ENCODE results near the gene PTPRG.

PTPRG gene

DNA sequence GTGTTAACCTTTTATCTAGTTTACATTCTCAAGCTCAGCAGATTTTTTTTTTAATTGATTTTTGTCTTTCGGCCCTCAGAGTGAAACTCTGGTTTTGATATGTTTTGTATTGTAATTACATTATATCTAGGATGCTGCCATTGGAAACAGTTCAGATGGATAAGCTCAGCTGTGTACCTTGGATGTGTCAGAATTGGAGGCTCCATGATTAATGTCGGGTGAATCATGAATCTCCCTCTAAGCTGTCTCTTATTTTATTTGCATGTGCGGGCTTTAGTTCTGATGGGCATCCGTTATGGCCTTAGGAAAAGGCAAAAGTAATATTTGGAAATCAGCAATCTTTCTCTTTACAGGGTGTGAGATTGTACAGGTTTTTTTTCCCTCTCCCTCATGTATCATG, 4.2 kb downstream of the PTPRG start:
- Histone ChIP-seq H3K27ac (ENCODE audit: poor library complexity, severe bottlenecking) (no peak overlapping the region), H3K36me3 (ENCODE audit: low read depth) (no peaks in the 10 kb centered on the region), H3K9me3 (ENCODE audit: severe bottlenecking) (no peaks in the 10 kb centered on the region), H3K4me3 (ENCODE audit: severe bottlenecking) (no peak overlapping the region), H3K4me1 (ENCODE audit: insufficient read depth, poor library complexity, severe bottlenecking) (no peaks in the 10 kb centered on the region), H3K27me3 (ENCODE audit: insufficient read depth, poor library complexity, severe bottlenecking) (no peaks in the 10 kb centered on the region)
- no peak for DNase-seq (ENCODE audit: low spot score)
- ATAC-seq (ENCODE audit: low read depth): no peak
- TF ChIP-seq, protein P1, sequence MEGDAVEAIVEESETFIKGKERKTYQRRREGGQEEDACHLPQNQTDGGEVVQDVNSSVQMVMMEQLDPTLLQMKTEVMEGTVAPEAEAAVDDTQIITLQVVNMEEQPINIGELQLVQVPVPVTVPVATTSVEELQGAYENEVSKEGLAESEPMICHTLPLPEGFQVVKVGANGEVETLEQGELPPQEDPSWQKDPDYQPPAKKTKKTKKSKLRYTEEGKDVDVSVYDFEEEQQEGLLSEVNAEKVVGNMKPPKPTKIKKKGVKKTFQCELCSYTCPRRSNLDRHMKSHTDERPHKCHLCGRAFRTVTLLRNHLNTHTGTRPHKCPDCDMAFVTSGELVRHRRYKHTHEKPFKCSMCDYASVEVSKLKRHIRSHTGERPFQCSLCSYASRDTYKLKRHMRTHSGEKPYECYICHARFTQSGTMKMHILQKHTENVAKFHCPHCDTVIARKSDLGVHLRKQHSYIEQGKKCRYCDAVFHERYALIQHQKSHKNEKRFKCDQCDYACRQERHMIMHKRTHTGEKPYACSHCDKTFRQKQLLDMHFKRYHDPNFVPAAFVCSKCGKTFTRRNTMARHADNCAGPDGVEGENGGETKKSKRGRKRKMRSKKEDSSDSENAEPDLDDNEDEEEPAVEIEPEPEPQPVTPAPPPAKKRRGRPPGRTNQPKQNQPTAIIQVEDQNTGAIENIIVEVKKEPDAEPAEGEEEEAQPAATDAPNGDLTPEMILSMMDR (IDR thresholded peaks at IDR 0.05; ENCODE audit: poor library complexity, severe bottlenecking): no peak

DNA sequence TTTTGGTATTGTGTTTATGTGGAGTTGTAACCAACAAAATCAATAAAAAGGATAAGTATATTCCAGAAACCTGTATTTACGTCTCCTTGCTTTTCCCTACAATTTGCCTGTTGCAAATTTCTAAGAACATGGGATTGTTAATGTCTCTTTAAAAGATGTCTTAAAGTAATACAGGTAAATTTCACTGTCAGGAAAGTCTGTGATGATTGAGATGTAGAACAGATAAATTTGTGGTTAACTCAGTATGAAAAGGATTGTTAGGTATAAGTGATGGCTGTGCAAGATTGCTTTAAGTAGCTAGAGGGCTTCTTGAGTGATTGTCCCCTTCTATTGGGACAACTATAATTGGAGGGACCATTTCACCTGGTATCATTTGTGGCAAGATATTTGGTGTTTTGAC, 6.8 kb downstream of the PTPRG start:
- no peaks in the 10 kb centered on the region for H3K4me1 ChIP-seq (ENCODE audit: insufficient read depth, poor library complexity, severe bottlenecking)
- DNase-seq (ENCODE audit: low spot score) (no peak), ATAC-seq (ENCODE audit: low read depth) (no peak)
- no peaks in the 10 kb centered on the region for H3K36me3 ChIP-seq (ENCODE audit: low read depth)
- no peaks in the 10 kb centered on the region for H3K27me3 ChIP-seq (ENCODE audit: insufficient read depth, poor library complexity, severe bottlenecking)
- TF ChIP-seq, protein P1 (IDR thresholded peaks at IDR 0.05; ENCODE audit: poor library complexity, severe bottlenecking): no peak
- no peaks in the 10 kb centered on the region for H3K9me3 ChIP-seq (ENCODE audit: severe bottlenecking)
- H3K4me3 ChIP-seq (ENCODE audit: severe bottlenecking): no peak overlapping the region
- H3K27ac ChIP-seq (ENCODE audit: poor library complexity, severe bottlenecking): no peak overlapping the region

DNA sequence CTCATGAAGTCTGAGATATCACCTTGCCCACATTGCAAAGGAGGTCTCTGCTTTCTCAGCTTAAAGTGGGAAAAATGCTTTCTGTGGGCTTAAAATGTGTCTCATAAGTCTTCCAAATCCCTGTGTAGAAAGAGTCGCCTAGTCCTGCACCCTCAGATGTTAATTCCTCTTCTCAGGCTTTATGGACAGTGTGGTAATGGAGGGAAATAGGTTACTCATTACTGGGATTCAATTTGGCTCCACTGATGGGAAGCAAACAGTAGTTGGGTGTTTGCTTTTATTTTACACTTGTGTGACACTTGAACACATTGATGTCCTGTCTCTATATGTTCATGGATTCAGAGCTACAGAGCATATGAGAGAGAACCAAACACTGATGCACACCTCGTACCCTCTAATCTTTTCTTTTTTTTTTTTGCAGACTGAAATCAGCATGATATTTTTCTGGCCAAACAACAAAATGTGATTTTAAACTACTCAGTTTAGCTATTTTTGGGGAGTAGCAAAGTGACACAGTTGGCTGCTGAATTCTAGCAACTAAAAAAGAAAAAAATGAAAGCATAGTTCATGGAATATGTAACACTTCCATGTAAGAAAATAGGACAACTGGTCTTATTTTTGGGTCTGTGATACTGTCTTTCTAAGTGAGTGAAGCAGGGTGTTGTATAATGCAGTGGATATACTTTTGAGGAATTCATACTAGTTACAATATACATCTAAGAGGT, 8.6 kb downstream of the PTPRG start:
- H3K27ac ChIP-seq (ENCODE audit: poor library complexity, severe bottlenecking): no peak overlapping the region
- TF ChIP-seq, protein P1 (IDR thresholded peaks at IDR 0.05; ENCODE audit: poor library complexity, severe bottlenecking): no peak
- H3K36me3 ChIP-seq (ENCODE audit: low read depth): no peaks in the 10 kb centered on the region
- no peaks in the 10 kb centered on the region for H3K9me3 ChIP-seq (ENCODE audit: severe bottlenecking)
- peaks cover 4% of the 10 kb centered on the region for H3K4me1 ChIP-seq (ENCODE audit: insufficient read depth, poor library complexity, severe bottlenecking)
- H3K27me3 ChIP-seq (ENCODE audit: insufficient read depth, poor library complexity, severe bottlenecking): no peaks in the 10 kb centered on the region
- ATAC-seq (ENCODE audit: low read depth) (no peak), DNase-seq (ENCODE audit: low spot score) (no peak)
- H3K4me3 ChIP-seq (ENCODE audit: severe bottlenecking): no peak overlapping the region

DNA sequence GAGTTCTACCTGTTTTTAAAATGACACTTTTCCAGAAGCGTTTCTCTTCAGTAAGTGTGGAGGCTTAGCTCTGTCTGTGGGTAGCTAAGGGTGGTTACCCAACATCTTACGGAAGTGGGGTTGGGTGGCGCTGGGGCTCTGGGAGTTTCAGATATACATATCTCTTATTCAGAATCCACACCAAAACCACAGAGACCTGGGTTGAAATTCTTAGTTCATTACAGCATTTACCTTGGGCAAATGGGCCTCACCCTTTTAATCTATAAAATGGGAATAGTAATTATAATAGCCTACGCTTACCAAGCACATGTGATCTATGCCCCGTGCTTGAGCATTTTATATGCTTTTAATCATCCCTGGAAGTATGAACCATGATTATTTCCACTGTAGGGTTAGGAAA, 9.4 kb downstream of the PTPRG start:
- Histone ChIP-seq H3K36me3 (ENCODE audit: low read depth) (no peaks in the 10 kb centered on the region), H3K27me3 (ENCODE audit: insufficient read depth, poor library complexity, severe bottlenecking) (no peaks in the 10 kb centered on the region), H3K4me3 (ENCODE audit: severe bottlenecking) (no peak overlapping the region), H3K27ac (ENCODE audit: poor library complexity, severe bottlenecking) (no peak overlapping the region), H3K9me3 (ENCODE audit: severe bottlenecking) (no peaks in the 10 kb centered on the region), H3K4me1 (ENCODE audit: insufficient read depth, poor library complexity, severe bottlenecking) (peaks cover 4% of the 10 kb centered on the region)
- DNase-seq (ENCODE audit: low spot score): no peak
- TF ChIP-seq, protein P1 (IDR thresholded peaks at IDR 0.05; ENCODE audit: poor library complexity, severe bottlenecking): no peak
- no peak for ATAC-seq (ENCODE audit: low read depth)

Measured in RWPE2 (cell line).